Measurements from ENCODE around the gene ZBTB2.
A peak's percentile ranks its signal among the peaks of the same experiment; 100 is the strongest.

Gene ZBTB2

GRCh38 chr6:151399679-151400078 is 8.3 kb upstream of the ZBTB2 start:
- no peak overlapping the region for H3K4me3 ChIP-seq (ENCODE audit: low read depth, low read length)
- no peak for TF ChIP-seq MYC (IDR thresholded peaks at IDR 0.05; ENCODE audit: low read depth, low read length)
- DNase-seq (ENCODE audit: low read depth) = no peak

- TF ChIP-seq MAX (IDR thresholded peaks at IDR 0.05; ENCODE audit: low read depth, low read length) (no peak), CTCF (IDR thresholded peaks at IDR 0.05; ENCODE audit: low read depth, low read length) (no peak), MYC (IDR thresholded peaks at IDR 0.05; ENCODE audit: low read depth, low read length) (no peak), POLR2A (IDR thresholded peaks at IDR 0.05; ENCODE audit: extremely low read depth, insufficient read length) (no peak)
- no peak for DNase-seq (ENCODE audit: low read depth)
- H3K4me3 ChIP-seq (ENCODE audit: low read depth, low read length) = peak overlapping the region; percentile 94
Observed at GRCh38 chr6:151393410-151393809, 2.1 kb upstream of the ZBTB2 start.

DNA sequence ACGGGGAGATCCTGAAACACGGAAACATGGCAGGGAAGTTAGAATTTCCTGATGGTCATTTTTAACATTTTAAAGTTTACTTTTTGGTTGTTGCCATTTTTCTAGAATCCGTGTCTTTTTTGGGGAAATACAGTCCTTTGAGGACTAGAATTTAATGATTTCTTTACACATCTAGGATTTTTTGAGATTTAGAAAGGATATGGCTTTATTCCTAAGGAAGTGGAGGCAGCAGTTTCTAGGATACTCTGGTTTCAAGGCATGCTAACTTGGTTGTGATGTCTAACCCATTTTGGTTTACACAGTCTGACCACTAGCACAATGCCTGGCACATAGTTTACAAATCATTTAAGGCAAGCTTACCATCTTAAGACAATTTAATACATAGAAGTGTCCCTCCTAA is 1.1 kb upstream of the ZBTB2 start:
- no peak for DNase-seq (ENCODE audit: low read depth)
- TF ChIP-seq MAX (IDR thresholded peaks at IDR 0.05; ENCODE audit: low read depth, low read length) (no peak), POLR2A (IDR thresholded peaks at IDR 0.05; ENCODE audit: extremely low read depth, insufficient read length) (no peak), MYC (IDR thresholded peaks at IDR 0.05; ENCODE audit: low read depth, low read length) (no peak), CTCF (IDR thresholded peaks at IDR 0.05; ENCODE audit: low read depth, low read length) (no peak)
- peak overlapping the region; percentile 94 for H3K4me3 ChIP-seq (ENCODE audit: low read depth, low read length)

- DNase-seq (ENCODE audit: low read depth) = peak; percentile 83
- TF ChIP-seq MYC (IDR thresholded peaks at IDR 0.05; ENCODE audit: low read depth, low read length) (no peak; the same call in 1 of the 2 replicates), POLR2A (IDR thresholded peaks at IDR 0.05; ENCODE audit: extremely low read depth, insufficient read length) (no peak), MAX (IDR thresholded peaks at IDR 0.05; ENCODE audit: low read depth, low read length) (no peak), CTCF (IDR thresholded peaks at IDR 0.05; ENCODE audit: low read depth, low read length) (no peak)
Observed at GRCh38 chr6:151390851-151391470, 398 bp downstream of the ZBTB2 start.

GRCh38 chr6:151390276-151390850 is 996 bp downstream of the ZBTB2 start:
- peak overlapping the region; percentile 94 for H3K4me3 ChIP-seq (ENCODE audit: low read depth, low read length)
- no peak for TF ChIP-seq CTCF (IDR thresholded peaks at IDR 0.05; ENCODE audit: low read depth, low read length)
- peak; percentile 36; the same call in 1 of the 2 replicates for TF ChIP-seq MAX (IDR thresholded peaks at IDR 0.05; ENCODE audit: low read depth, low read length)
- peak; percentile 78 for TF ChIP-seq MYC (IDR thresholded peaks at IDR 0.05; ENCODE audit: low read depth, low read length)
- TF ChIP-seq POLR2A (IDR thresholded peaks at IDR 0.05; ENCODE audit: extremely low read depth, insufficient read length) = peak; percentile 35
- DNase-seq (ENCODE audit: low read depth) = peak; percentile 99

More at GRCh38 chr6:151390851-151391470, 398 bp downstream of the ZBTB2 start:
- H3K4me3 ChIP-seq (ENCODE audit: low read depth, low read length) = peak overlapping the region; percentile 94

- peak; percentile 82 for DNase-seq (ENCODE audit: low read depth)
- peak overlapping the region; percentile 88 for H3K4me3 ChIP-seq (ENCODE audit: low read depth, low read length)
- 0 out of 2 replicates have a peak, but pooled peaks have one; percentile 15 for TF ChIP-seq MYC (IDR thresholded peaks at IDR 0.05; ENCODE audit: low read depth, low read length)
- TF ChIP-seq POLR2A (IDR thresholded peaks at IDR 0.05; ENCODE audit: extremely low read depth, insufficient read length) = peak; percentile 89
- TF ChIP-seq CTCF (IDR thresholded peaks at IDR 0.05; ENCODE audit: low read depth, low read length) = no peak
- peak; percentile 51; the same call in 1 of the 2 replicates for TF ChIP-seq MAX (IDR thresholded peaks at IDR 0.05; ENCODE audit: low read depth, low read length)
Observed at GRCh38 chr6:151389618-151390275, 1.6 kb downstream of the ZBTB2 start.
